Fibroblast of pulmonary artery (primary cell): Measurements from ENCODE around the gene VRK2.
A peak's percentile ranks its signal among the peaks of the same experiment; 100 is the strongest.
"Not testable (repeated sequence)": the region's sequence is repeated elsewhere in the genome, so short reads cannot be mapped to it uniquely, and the experiment has no call there.

Source experiments
- DNase-seq: peaks from one replicate; pipeline ENCODE4 v3.0.0-alpha.2; 2010; ENCODE audit warnings: low read depth
- H3K4me3 ChIP-seq: replicated peaks from 2 replicates; pipeline ENCODE4 v1.5.1; 2011; ENCODE audit warnings: low read depth, mild to moderate bottlenecking, control low read depth, low read length, moderate library complexity
- TF ChIP-seq, protein P1 (sequence below): IDR thresholded peaks from 2 replicates; pipeline ENCODE4 v1.5.1; 2011; ENCODE audit warnings: mild to moderate bottlenecking, control low read depth, low read length, inconsistent platforms; ENCODE audit errors: missing control alignments

Gene VRK2

GRCh38 chr2:58182527-58182926, 135.9 kb downstream of the VRK2 start:
- peak; percentile 34 for DNase-seq
- no peak overlapping the region for H3K4me3 ChIP-seq
- TF ChIP-seq, protein P1, sequence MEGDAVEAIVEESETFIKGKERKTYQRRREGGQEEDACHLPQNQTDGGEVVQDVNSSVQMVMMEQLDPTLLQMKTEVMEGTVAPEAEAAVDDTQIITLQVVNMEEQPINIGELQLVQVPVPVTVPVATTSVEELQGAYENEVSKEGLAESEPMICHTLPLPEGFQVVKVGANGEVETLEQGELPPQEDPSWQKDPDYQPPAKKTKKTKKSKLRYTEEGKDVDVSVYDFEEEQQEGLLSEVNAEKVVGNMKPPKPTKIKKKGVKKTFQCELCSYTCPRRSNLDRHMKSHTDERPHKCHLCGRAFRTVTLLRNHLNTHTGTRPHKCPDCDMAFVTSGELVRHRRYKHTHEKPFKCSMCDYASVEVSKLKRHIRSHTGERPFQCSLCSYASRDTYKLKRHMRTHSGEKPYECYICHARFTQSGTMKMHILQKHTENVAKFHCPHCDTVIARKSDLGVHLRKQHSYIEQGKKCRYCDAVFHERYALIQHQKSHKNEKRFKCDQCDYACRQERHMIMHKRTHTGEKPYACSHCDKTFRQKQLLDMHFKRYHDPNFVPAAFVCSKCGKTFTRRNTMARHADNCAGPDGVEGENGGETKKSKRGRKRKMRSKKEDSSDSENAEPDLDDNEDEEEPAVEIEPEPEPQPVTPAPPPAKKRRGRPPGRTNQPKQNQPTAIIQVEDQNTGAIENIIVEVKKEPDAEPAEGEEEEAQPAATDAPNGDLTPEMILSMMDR = no peak

GRCh38 chr2:58186501-58186900, 139.9 kb downstream of the VRK2 start:
- TF ChIP-seq, protein P1 = no peak
- no peak overlapping the region for H3K4me3 ChIP-seq
- no peak for DNase-seq

GRCh38 chr2:58187022-58187421, 140.4 kb downstream of the VRK2 start:
- DNase-seq, H3K4me3 ChIP-seq: not testable (repeated sequence)

DNA sequence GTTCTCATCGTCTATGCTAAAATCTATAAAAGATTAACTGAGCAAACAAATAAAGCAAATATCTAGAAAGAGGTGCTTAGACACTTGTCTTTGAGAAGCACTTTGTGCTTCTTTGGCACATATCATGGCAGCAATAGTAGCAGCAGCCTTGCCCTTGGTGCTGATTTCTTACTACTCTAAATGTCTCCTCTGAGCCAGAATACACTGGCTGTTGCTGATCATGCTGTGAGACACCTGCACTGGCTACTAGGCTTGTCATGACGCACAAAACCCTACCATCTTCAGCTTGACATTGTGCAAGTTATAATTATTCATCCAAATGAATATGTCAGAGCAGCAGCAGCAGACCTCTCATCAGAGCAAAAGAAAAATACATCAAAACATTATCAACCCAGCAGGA, 147.9 kb downstream of the VRK2 start:
- H3K4me3 ChIP-seq = no peak overlapping the region
- TF ChIP-seq, protein P1 = no peak
- no peak for DNase-seq

- DNase-seq = no peak
- TF ChIP-seq, protein P1 = no peak
- no peak overlapping the region for H3K4me3 ChIP-seq
Observed at GRCh38 chr2:58195662-58196061, 149.1 kb downstream of the VRK2 start.

GRCh38 chr2:58197894-58198293, 151.3 kb downstream of the VRK2 start:
- DNase-seq = no peak
- H3K4me3 ChIP-seq = no peak overlapping the region
- TF ChIP-seq, protein P1 = no peak

- TF ChIP-seq, protein P1 = no peak
- DNase-seq = no peak
- no peak overlapping the region for H3K4me3 ChIP-seq
Observed at GRCh38 chr2:58202404-58202803, 155.8 kb downstream of the VRK2 start.

- H3K4me3 ChIP-seq = no peak overlapping the region
- TF ChIP-seq, protein P1 = no peak
- no peak for DNase-seq
Observed at GRCh38 chr2:58203018-58203417, 156.4 kb downstream of the VRK2 start.
